Measurements from ENCODE around the gene PLPP3.

PLPP3 gene

DNA sequence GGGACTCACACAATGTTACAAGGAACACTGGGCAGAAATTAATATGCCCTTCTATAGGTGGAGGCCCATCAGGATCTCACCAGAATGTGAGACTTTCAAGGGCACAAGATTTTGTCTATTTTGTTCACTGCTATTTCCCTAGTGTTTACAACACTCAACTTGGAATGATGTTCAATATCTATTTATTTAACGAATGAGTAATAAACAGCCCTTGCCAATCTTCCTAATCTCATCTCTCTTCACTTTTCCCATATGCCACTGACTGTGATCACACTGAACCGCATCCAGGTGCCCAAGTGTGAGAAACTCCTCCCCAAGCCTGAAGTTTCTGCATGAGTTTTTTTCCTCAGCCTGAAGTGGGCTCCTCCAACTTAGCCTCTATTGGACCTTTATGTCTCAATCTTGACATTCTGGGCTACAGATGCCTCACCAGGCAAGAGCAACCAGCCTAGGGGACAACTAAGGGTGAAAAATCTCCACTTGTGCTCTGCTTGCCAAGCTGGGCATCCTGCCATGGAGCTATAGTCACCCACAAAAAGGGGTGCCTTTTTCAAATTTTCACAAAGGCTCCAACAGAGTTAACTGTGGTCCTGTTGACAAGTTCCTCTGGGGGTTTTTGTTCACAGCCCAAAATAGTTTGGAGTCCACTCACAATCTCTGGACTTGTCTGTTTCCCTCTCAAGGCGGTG, 105.6 kb downstream of the PLPP3 start:
- TF ChIP-seq, protein P1, sequence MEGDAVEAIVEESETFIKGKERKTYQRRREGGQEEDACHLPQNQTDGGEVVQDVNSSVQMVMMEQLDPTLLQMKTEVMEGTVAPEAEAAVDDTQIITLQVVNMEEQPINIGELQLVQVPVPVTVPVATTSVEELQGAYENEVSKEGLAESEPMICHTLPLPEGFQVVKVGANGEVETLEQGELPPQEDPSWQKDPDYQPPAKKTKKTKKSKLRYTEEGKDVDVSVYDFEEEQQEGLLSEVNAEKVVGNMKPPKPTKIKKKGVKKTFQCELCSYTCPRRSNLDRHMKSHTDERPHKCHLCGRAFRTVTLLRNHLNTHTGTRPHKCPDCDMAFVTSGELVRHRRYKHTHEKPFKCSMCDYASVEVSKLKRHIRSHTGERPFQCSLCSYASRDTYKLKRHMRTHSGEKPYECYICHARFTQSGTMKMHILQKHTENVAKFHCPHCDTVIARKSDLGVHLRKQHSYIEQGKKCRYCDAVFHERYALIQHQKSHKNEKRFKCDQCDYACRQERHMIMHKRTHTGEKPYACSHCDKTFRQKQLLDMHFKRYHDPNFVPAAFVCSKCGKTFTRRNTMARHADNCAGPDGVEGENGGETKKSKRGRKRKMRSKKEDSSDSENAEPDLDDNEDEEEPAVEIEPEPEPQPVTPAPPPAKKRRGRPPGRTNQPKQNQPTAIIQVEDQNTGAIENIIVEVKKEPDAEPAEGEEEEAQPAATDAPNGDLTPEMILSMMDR (IDR thresholded peaks at IDR 0.05) = no peak

DNA sequence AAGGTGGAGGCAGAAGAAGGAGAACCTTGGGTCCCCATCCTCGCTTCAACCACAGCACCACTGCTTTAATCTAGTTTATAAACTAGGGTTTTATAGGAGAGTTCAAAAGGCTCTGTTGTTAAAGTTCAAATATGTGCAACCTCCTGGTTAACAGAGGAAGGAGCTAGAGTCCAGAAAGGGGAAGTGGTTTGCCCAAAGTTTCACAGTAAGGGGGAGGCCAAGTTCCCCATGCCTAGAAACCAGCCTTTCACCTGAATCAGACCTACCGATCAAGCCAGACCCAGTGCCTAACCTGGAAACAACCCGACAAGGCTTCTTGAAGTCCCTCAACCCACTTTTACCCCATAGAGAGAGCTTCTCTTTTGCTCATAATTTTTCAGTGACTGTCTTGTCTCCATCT, 106.5 kb downstream of the PLPP3 start:
- TF ChIP-seq, protein P1 (IDR thresholded peaks at IDR 0.05) = no peak

DNA sequence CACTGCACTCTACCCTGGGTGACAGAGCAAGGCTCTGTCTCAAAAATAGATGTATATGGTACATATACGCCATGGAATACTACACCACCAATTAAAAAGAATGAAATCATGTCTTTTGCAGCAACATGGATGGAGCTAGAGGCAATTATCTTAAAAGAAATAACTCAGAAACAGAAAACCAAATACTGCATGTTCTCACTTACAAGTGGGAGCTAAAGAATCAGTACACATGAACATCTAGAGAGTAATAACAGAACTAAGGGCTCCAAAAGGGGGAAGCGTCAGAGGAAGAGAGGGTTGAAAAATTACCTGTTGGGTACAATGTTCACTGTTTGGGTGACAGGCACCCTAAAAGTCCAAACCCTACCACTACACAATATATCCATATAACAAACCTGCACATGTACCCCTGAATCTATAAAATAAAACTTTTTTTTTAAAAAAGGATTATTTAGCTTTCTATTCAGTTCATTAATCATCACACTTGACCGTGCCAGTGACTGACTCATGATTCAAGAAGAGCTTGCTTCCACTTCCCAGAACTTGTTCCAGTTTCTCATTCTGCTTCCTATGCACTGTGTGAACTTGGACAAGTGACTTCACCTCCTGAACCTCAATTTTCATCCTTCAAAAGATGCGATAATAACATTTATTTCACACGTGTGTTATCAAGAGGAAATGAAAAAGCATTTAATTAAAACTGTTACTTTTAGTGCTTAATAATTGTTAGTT, 109.6 kb downstream of the PLPP3 start:
- TF ChIP-seq, protein P1 (IDR thresholded peaks at IDR 0.05) = no peak

DNA sequence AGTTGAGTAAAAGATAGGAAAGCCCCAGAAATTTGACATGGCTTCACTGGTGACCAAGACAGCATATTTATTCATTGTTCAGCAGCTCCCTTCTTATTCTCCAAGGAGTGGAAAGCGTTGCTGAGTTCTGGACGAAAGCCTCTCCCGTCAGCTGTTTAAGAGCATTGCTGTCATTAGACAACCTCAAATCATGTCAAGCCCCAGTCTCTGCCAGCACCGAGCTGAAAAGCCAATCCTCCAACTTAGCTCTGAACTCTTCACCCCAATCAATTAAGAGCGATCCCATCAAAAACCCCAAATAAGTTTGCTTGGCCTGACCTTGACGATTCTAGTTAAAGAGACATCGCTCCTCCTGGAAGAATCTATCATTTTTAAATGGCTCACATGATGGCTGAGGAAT, 110.8 kb downstream of the PLPP3 start:
- TF ChIP-seq, protein P1 (IDR thresholded peaks at IDR 0.05) = no peak

DNA sequence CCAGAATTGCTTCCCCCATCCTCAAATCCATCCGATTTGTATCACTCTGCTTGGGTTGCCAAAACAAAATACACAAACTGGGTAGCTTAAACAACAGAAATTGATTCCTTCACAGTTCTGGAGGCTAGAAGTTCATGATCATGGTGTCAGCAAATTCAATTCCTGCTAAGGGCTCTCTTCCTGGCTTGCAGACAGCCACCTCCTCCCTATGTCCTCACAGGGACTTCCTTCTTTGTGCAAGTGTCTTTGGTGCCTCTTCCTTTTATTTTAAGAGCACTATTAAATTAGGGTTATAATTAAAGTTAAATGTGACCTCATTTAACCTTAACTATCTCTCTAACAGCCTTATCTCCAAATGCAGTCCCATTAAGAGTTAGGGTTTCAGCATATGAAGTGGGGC, 112.8 kb downstream of the PLPP3 start:
- TF ChIP-seq, protein P1 (IDR thresholded peaks at IDR 0.05) = no peak

DNA sequence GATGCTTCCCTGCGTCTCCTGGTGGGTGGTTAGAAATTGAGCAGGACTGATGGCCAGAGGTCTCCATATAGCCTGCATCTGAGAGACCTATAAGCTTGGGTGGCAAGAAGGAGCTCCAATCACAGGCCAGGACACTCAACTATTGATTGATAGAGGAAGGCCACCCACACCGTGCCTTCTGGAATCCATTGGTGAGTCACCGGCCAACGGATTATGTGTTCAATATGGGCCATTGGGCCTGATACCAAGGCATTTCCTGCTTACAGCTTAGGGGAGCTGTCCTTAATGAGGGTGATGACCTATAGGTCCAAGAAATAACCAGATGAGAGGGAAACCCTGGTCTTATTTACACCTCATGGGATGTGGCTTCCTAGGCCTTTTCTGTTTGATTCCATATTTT, 115.1 kb downstream of the PLPP3 start:
- TF ChIP-seq, protein P1 (IDR thresholded peaks at IDR 0.05) = no peak

DNA sequence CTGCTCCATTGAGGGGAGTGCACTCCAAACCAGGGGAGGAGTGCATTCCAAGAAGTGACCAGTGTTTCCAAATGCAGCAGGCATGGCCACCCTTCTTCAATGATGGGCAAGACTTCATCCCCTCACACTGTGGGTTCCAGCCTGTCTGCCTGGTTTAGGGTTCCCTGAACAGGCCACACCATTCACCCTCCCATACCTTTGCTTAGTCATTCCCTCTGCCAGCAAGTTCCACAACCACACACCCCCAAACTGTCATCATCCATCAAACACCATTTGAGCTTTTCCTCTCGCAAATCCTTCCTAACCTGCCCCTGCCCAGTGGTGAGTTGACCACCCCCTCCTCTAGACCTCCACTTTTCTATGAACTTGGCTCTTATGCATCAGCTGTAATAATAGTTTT, 116.0 kb downstream of the PLPP3 start:
- TF ChIP-seq, protein P1 (IDR thresholded peaks at IDR 0.05) = no peak

All from LNCAP (cell line).